IMR-90 (cell line): ENCODE results near the gene ZC3H12D. TPM values are rescaled to one million over a fixed set of nuclear protein-coding genes. Genes with fewer than 3 reads are reported as not detected.

Experiments
- ATAC-seq: fragments of 200-7000 bp; cut with Tn5 transposase; 2 replicates; pipeline ENCODE4 v1.9.1; 2020; ENCODE audit warnings: low read depth, mild to moderate bottlenecking, moderate library complexity
- BruUV-seq: library from RNA; stranded (reverse); fragments of 400-500 nt; replicated peaks from 2 replicates; lab custom pipeline; 2021; lab: Mats Ljungman, UMichigan
- CTCF ChIA-PET: fragments of 300-600 bp; formaldehyde crosslinking; extraction: SDS; loops from one replicate; lab custom pipeline; 2021; ENCODE audit warnings: antibody characterized with exemption; lab: Yijun Ruan, JAX
- POLR2A ChIA-PET: fragments of 300-600 bp; sonication (Branson Sonifier 250); formaldehyde crosslinking; loops from one replicate; lab custom pipeline; 2022; ENCODE audit warnings: antibody characterized with exemption; ENCODE audit not compliant: unreplicated experiment; lab: Charles Lee
- DNase-seq: peaks from one replicate; pipeline ENCODE4 v3.0.0; 2013
- H2AFZ ChIP-seq: replicated peaks from 2 replicates; pipeline ENCODE3; 2013; ENCODE audit warnings: low read length, mild to moderate bottlenecking; ENCODE audit not compliant: poor library complexity
- H2AK5ac ChIP-seq: 2 replicates; pipeline ENCODE4 v1.6.1; 2013; ENCODE audit warnings: low read depth, low read length, inconsistent platforms
- H2AK9ac ChIP-seq: replicated peaks from 2 replicates; pipeline ENCODE3; 2013; ENCODE audit warnings: mild to moderate bottlenecking, low read depth, low read length, moderate library complexity; ENCODE audit not compliant: poor library complexity
- H2BK120ac ChIP-seq: 2 replicates; pipeline ENCODE4 v1.6.1; 2013; ENCODE audit warnings: low read depth, low read length, inconsistent platforms
- H2BK15ac ChIP-seq: 3 replicates; pipeline ENCODE4 v1.6.1; 2013; ENCODE audit warnings: low read depth, low read length, inconsistent platforms
- H2BK20ac ChIP-seq: 2 replicates; pipeline ENCODE4 v1.6.1; 2013; ENCODE audit warnings: low read depth, mild to moderate bottlenecking, inconsistent platforms, low read length, moderate library complexity
- H2BK5ac ChIP-seq: 2 replicates; pipeline ENCODE4 v1.6.1; 2013; ENCODE audit warnings: mild to moderate bottlenecking, low read depth, low read length, inconsistent platforms; ENCODE audit not compliant: poor library complexity, severe bottlenecking
- H3K14ac ChIP-seq: replicated peaks from 2 replicates; pipeline ENCODE4 v1.6.1; 2013; ENCODE audit warnings: low read depth, low read length, inconsistent platforms
- H3K18ac ChIP-seq: 2 replicates; pipeline ENCODE4 v1.6.1; 2013; ENCODE audit warnings: low read depth, low read length, control low read depth
- H3K23ac ChIP-seq: 2 replicates; pipeline ENCODE4 v1.6.1; 2013; ENCODE audit warnings: low read depth, low read length, inconsistent platforms
- H3K27ac ChIP-seq: 2 replicates; pipeline ENCODE4 v1.5.1; 2013; ENCODE audit warnings: mild to moderate bottlenecking, control low read depth, low read length; ENCODE audit not compliant: insufficient read depth
- H3K27me3 ChIP-seq: 2 replicates; pipeline ENCODE4 v1.6.1; 2013; ENCODE audit warnings: low read length; ENCODE audit not compliant: control insufficient read depth, insufficient read depth
- H3K36me3 ChIP-seq: 2 replicates; pipeline ENCODE4 v1.6.1; 2013; ENCODE audit warnings: low read length, mixed read lengths; ENCODE audit not compliant: control insufficient read depth, insufficient read depth
- H3K4ac ChIP-seq: 2 replicates; pipeline ENCODE4 v1.6.1; 2013; ENCODE audit warnings: low read depth, low read length, inconsistent platforms
- H3K4me1 ChIP-seq: 2 replicates; pipeline ENCODE4 v1.6.1; 2013; ENCODE audit warnings: low read length, mixed read lengths; ENCODE audit not compliant: control insufficient read depth, insufficient read depth
- H3K4me2 ChIP-seq: 2 replicates; pipeline ENCODE4 v1.6.1; 2013; ENCODE audit warnings: low read depth, mild to moderate bottlenecking, control low read depth, low read length, moderate library complexity
- H3K4me3 ChIP-seq: 2 replicates; pipeline ENCODE4 v1.5.1; 2013; ENCODE audit warnings: low read depth, mild to moderate bottlenecking, control low read depth, low read length, moderate library complexity; ENCODE audit not compliant: insufficient read depth
- H3K56ac ChIP-seq: 2 replicates; pipeline ENCODE4 v1.6.1; 2013; ENCODE audit warnings: low read length, inconsistent platforms; ENCODE audit not compliant: insufficient read depth; ENCODE audit errors: extremely low read depth
- H3K79me1 ChIP-seq, 2 experiments: 2 replicates each; pipeline ENCODE4 v1.6.1; 2013; ENCODE audit warnings: low read length in 2 of 2, inconsistent platforms in 1 of 2, low read depth in 1 of 2
- H3K9ac ChIP-seq: 2 replicates; pipeline ENCODE4 v1.6.1; 2013; ENCODE audit warnings: low read depth, low read length, control low read depth
- H3K9me1 ChIP-seq: 2 replicates; pipeline ENCODE4 v1.6.1; 2013; ENCODE audit warnings: low read length, inconsistent platforms; ENCODE audit not compliant: insufficient read depth
- H3K9me3 ChIP-seq: 2 replicates; pipeline ENCODE4 v1.6.1; 2013; ENCODE audit warnings: low read length; ENCODE audit not compliant: control insufficient read depth, insufficient read depth
- H4K20me1 ChIP-seq: 2 replicates; pipeline ENCODE4 v1.6.1; 2013; ENCODE audit warnings: low read length, inconsistent platforms; ENCODE audit not compliant: insufficient read depth
- H4K5ac ChIP-seq: 2 replicates; pipeline ENCODE4 v1.6.1; 2013; ENCODE audit warnings: mild to moderate bottlenecking, low read depth, low read length, control low read depth
- H4K8ac ChIP-seq, 2 experiments: 2 replicates each; pipeline ENCODE4 v1.6.1; 2013; ENCODE audit warnings: low read depth in 2 of 2, low read length in 2 of 2, control low read depth in 1 of 2, inconsistent platforms in 1 of 2
- H4K91ac ChIP-seq: 2 replicates; pipeline ENCODE4 v1.6.1; 2013; ENCODE audit warnings: low read depth, low read length, inconsistent platforms; ENCODE audit not compliant: insufficient read depth
- CHD1 ChIP-seq: IDR thresholded peaks from 2 replicates; pipeline ENCODE4 v1.6.1; 2012; ENCODE audit warnings: low read depth, low read length, improper control_type of control experiment
- MAFK ChIP-seq: IDR thresholded peaks from 2 replicates; pipeline ENCODE4 v1.6.1; 2012; ENCODE audit warnings: low read depth, low read length, improper control_type of control experiment
- NFE2L2 ChIP-seq: fragments of 150-350 bp; IDR thresholded peaks from 2 replicates; pipeline ENCODE4 v1.6.1; 2016; ENCODE audit warnings: low read depth, mild to moderate bottlenecking, low read length
- RCOR1 ChIP-seq: IDR thresholded peaks from 2 replicates; pipeline ENCODE4 v1.6.1; 2012; ENCODE audit warnings: mild to moderate bottlenecking, low read length, improper control_type of control experiment; ENCODE audit not compliant: insufficient replicate concordance
- WGBS, 2 experiments: methylation state at CpG; one replicate each; pipeline versions ENCODE4 v1.1.5 to v1.1.7; 2013; ENCODE audit warnings: missing lambda C conversion rate in 2 of 2; ENCODE audit not compliant: insufficient read length in 1 of 2; ENCODE audit errors: extremely low coverage in 2 of 2; 5-methylcytosine and 5-hydroxymethylcytosine counted together
- dilution Hi-C: fragments of 300-500 bp; cut with HindIII; formaldehyde crosslinking; loops from one replicate; pipeline ENCODE4 v1.14.3; 2018; ENCODE audit warnings: low sequenced_read_pairs; ENCODE audit not compliant: unreplicated experiment
- in situ Hi-C: fragments of 300-500 bp; cut with MboI; formaldehyde crosslinking; loops from 3 replicates; pipeline ENCODE4 v1.14.3; 2019; ENCODE audit warnings: low sequenced_read_pairs, inconsistent platforms, mixed read lengths
- intact Hi-C: fragments of 100-400 bp; cut with micrococcal nuclease; formaldehyde crosslinking; loops from 2 replicates; pipeline ENCODE4 v1.10.0; 2022
- polyA plus RNA-seq, 3 experiments: library from polyadenylated mRNA; depleted of rRNA; stranded (reverse); fragments of >200 nt; gene quantifications; 2 replicates each; pipeline ENCODE4 v1.2.3, GENCODE V29; 2012; ENCODE audit warnings: low replicate concordance in 1 of 3
- total RNA-seq: library from RNA; depleted of rRNA; stranded (reverse); fragments of >200 nt; gene quantifications from 2 replicates; pipeline ENCODE4 v1.2.3, GENCODE V29; 2012
- TF ChIP-seq, protein P1 (sequence below): fragments of 150-350 bp; IDR thresholded peaks from 2 replicates; pipeline ENCODE4 v1.6.1; 2017; ENCODE audit warnings: mild to moderate bottlenecking, antibody characterized with exemption, low read length, low read depth

The ZC3H12D gene
- total and polyA plus RNA-seq, 2 of the 4 experiments (the other 2 are of a cell fraction), result under 0.01 to 0.12 TPM

DNA sequence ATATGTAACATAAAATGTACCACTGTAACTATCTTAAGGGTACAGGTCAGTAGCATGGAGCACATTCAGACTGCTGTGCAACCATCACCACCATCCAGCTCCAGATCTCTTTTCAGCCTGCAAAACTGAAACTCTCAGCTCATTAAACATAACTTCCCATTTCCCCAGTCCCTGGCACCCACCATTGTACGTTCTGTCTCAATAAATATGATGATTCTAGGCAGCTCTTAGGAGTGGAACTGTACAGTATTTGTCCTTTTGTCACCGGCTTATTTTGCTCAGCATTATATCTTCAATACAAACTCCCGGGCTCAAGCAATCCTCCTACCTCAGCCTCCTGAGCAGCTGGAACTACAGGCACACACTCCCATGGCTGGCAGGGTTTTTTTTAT, 1.5 kb downstream of the ZC3H12D start:
- no peak overlapping the region for H4K5ac ChIP-seq
- no peak overlapping the region for H3K56ac ChIP-seq
- dilution Hi-C loops (no loop called here), in situ Hi-C loops (no loop called here), intact Hi-C loops (no loop called here)
- H3K4me3 ChIP-seq, result no peak overlapping the region
- no CpG with 5 or more reads among the region's 3 CpGs for WGBS, 2 experiments
- no peak overlapping the region for H3K4ac ChIP-seq
- no peaks in the 10 kb centered on the region for H3K79me1 ChIP-seq
- no peak overlapping the region for H2AK5ac ChIP-seq
- no peak overlapping the region for H3K18ac ChIP-seq
- no peak overlapping the region for H2BK15ac ChIP-seq
- H4K20me1 ChIP-seq, result no peaks in the 10 kb centered on the region
- ChIA-PET CTCF (no interaction called here), POLR2A (interaction anchor here (1.0 kb wide), 1 partner anchor 13 kb away, joined by 3 read pairs; no protein-coding TSS in a partner anchor)
- H2BK120ac ChIP-seq, result no peak overlapping the region
- H2BK20ac ChIP-seq, result no peak overlapping the region
- H3K9ac ChIP-seq, result no peak overlapping the region
- no peak for TF ChIP-seq CHD1
- TF ChIP-seq RCOR1, result no peak
- no peak for TF ChIP-seq NFE2L2
- TF ChIP-seq MAFK, result no peak
- TF ChIP-seq, protein P1, sequence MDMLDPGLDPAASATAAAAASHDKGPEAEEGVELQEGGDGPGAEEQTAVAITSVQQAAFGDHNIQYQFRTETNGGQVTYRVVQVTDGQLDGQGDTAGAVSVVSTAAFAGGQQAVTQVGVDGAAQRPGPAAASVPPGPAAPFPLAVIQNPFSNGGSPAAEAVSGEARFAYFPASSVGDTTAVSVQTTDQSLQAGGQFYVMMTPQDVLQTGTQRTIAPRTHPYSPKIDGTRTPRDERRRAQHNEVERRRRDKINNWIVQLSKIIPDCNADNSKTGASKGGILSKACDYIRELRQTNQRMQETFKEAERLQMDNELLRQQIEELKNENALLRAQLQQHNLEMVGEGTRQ, result no peak
- no peak overlapping the region for H2AK9ac ChIP-seq
- no peak overlapping the region for H3K14ac ChIP-seq
- H3K9me1 ChIP-seq, result no peaks in the 10 kb centered on the region; the same call in 1 of the 2 replicates
- no peak overlapping the region for H2AFZ ChIP-seq
- no peak overlapping the region for H3K23ac ChIP-seq
- H4K91ac ChIP-seq, result no peak overlapping the region
- H3K4me1 ChIP-seq, result peaks cover 5% of the 10 kb centered on the region; the same call in 1 of the 2 replicates
- no peak for ATAC-seq
- no peaks in the 10 kb centered on the region for H3K9me3 ChIP-seq
- H3K27me3 ChIP-seq, result no peaks in the 10 kb centered on the region; the same call in 1 of the 2 replicates
- no peak overlapping the region for H4K8ac ChIP-seq
- no TSS peak for BruUV-seq
- H3K4me2 ChIP-seq, result no peak overlapping the region
- H3K27ac ChIP-seq, result no peak overlapping the region
- no peaks in the 10 kb centered on the region for H3K36me3 ChIP-seq
- DNase-seq, result no peak
- H2BK5ac ChIP-seq, result no peak overlapping the region
